Measurements from ENCODE around the gene EEF2KMT.
"Not testable (repeated sequence)": the region's sequence is repeated elsewhere in the genome, so short reads cannot be mapped to it uniquely, and the experiment has no call there.

The EEF2KMT gene

DNA sequence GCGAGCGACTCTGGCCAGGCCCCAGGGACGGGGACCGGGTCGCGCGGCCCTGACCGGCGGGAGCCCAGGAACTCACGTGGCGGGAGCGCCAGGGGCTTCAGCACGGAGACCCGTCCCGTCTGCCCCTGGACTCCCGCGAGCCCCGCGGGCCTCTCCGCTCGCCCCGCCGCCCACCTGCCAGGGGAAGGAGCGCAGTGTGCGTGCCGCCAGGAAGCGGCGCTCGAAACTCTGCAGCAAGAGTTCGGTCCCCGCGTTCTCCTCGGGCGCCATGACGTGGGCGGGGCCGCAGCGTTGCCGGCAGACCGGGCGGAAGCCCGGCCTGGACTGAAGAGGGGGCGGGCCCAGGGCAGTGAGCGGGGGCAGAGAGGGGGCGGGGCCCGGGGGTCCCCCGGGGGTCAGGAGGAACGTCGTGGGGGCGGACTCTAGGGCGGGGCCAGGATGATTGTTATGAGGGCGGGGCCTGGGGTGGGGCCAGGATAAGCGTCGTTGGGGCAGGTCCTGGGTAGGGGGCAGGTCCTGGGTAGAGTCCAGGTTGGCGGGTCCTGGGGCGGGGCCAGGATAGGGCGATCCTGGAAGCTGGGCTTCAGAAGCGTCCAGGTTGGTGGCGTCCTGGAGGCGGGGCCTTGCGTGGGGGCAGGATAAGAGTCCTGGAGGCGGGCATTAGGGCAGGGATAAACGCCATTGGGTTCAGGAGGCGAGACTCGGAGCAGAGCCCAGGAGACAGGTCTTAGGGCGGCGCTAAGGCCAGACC lies at the start of gene EEF2KMT:
Gene EEF2KMT, minus strand, starts transcription at position 326 of the 751 bp plus-strand sequence. Its CDS starts 56 bp downstream, at position 270.
- not testable (repeated sequence) for H3K9ac ChIP-seq (ENCODE audit: low read length); H3K4me1 ChIP-seq (ENCODE audit: insufficient read depth, low read length); H3K36me3 ChIP-seq (ENCODE audit: insufficient read depth, low read length); H3K9me3 ChIP-seq (ENCODE audit: low read length); H3K27me3 ChIP-seq (ENCODE audit: control insufficient read depth in 1 of 2, insufficient read depth in 2 of 2, low read length in 2 of 2)
- H3K4me3 ChIP-seq (ENCODE audit: low read depth in 1 of 2, low read length in 2 of 2) = peak within 1 kb of the TSS; percentile 54 to 55
- H3K27ac ChIP-seq (ENCODE audit: low read depth, low read length) = peak within 1 kb of the TSS; percentile 44

- H3K4me3 ChIP-seq (ENCODE audit: low read depth in 1 of 2, low read length in 2 of 2); H3K36me3 ChIP-seq (ENCODE audit: insufficient read depth, low read length); H3K27ac ChIP-seq (ENCODE audit: low read depth, low read length); H3K9me3 ChIP-seq (ENCODE audit: low read length); H3K4me1 ChIP-seq (ENCODE audit: insufficient read depth, low read length); H3K9ac ChIP-seq (ENCODE audit: low read length); H3K27me3 ChIP-seq (ENCODE audit: control insufficient read depth in 1 of 2, insufficient read depth in 2 of 2, low read length in 2 of 2): not testable (repeated sequence)
These were observed 47.0 kb upstream of the EEF2KMT start for GRCh38 chr16:5144621-5144956.

GRCh38 chr16:5143761-5144620 lies 46.4 kb upstream of the EEF2KMT start:
- H3K9ac ChIP-seq (ENCODE audit: low read length) = no peak overlapping the region
- H3K4me3 ChIP-seq (ENCODE audit: low read depth in 1 of 2, low read length in 2 of 2) = no peak overlapping the region
- no peaks in the 10 kb centered on the region for H3K9me3 ChIP-seq (ENCODE audit: low read length)
- no peaks in the 10 kb centered on the region for H3K4me1 ChIP-seq (ENCODE audit: insufficient read depth, low read length)
- H3K27ac ChIP-seq (ENCODE audit: low read depth, low read length) = no peak overlapping the region
- H3K27me3 ChIP-seq (ENCODE audit: control insufficient read depth in 1 of 2, insufficient read depth in 2 of 2, low read length in 2 of 2) = no peaks in the 10 kb centered on the region
- no peaks in the 10 kb centered on the region for H3K36me3 ChIP-seq (ENCODE audit: insufficient read depth, low read length)

GRCh38 chr16:5140151-5140550 lies 42.6 kb upstream of the EEF2KMT start:
- H3K9ac ChIP-seq (ENCODE audit: low read length); H3K9me3 ChIP-seq (ENCODE audit: low read length); H3K4me3 ChIP-seq (ENCODE audit: low read depth in 1 of 2, low read length in 2 of 2); H3K36me3 ChIP-seq (ENCODE audit: insufficient read depth, low read length); H3K27me3 ChIP-seq (ENCODE audit: control insufficient read depth in 1 of 2, insufficient read depth in 2 of 2, low read length in 2 of 2); H3K4me1 ChIP-seq (ENCODE audit: insufficient read depth, low read length); H3K27ac ChIP-seq (ENCODE audit: low read depth, low read length): not testable (repeated sequence)

- not testable (repeated sequence) for H3K27ac ChIP-seq (ENCODE audit: low read depth, low read length); H3K4me3 ChIP-seq (ENCODE audit: low read depth in 1 of 2, low read length in 2 of 2); H3K4me1 ChIP-seq (ENCODE audit: insufficient read depth, low read length); H3K36me3 ChIP-seq (ENCODE audit: insufficient read depth, low read length); H3K9ac ChIP-seq (ENCODE audit: low read length); H3K27me3 ChIP-seq (ENCODE audit: control insufficient read depth in 1 of 2, insufficient read depth in 2 of 2, low read length in 2 of 2); H3K9me3 ChIP-seq (ENCODE audit: low read length)
These were observed 37.3 kb upstream of the EEF2KMT start for GRCh38 chr16:5134739-5135452.

GRCh38 chr16:5132915-5133600 lies 35.5 kb upstream of the EEF2KMT start:
- H3K27ac ChIP-seq (ENCODE audit: low read depth, low read length); H3K4me3 ChIP-seq (ENCODE audit: low read depth in 1 of 2, low read length in 2 of 2); H3K9ac ChIP-seq (ENCODE audit: low read length); H3K27me3 ChIP-seq (ENCODE audit: control insufficient read depth in 1 of 2, insufficient read depth in 2 of 2, low read length in 2 of 2); H3K36me3 ChIP-seq (ENCODE audit: insufficient read depth, low read length); H3K4me1 ChIP-seq (ENCODE audit: insufficient read depth, low read length); H3K9me3 ChIP-seq (ENCODE audit: low read length): not testable (repeated sequence)

- not testable (repeated sequence) for H3K9ac ChIP-seq (ENCODE audit: low read length); H3K27ac ChIP-seq (ENCODE audit: low read depth, low read length); H3K4me1 ChIP-seq (ENCODE audit: insufficient read depth, low read length); H3K36me3 ChIP-seq (ENCODE audit: insufficient read depth, low read length); H3K9me3 ChIP-seq (ENCODE audit: low read length); H3K4me3 ChIP-seq (ENCODE audit: low read depth in 1 of 2, low read length in 2 of 2); H3K27me3 ChIP-seq (ENCODE audit: control insufficient read depth in 1 of 2, insufficient read depth in 2 of 2, low read length in 2 of 2)
These were observed 33.9 kb upstream of the EEF2KMT start for GRCh38 chr16:5131467-5132004.

DNA sequence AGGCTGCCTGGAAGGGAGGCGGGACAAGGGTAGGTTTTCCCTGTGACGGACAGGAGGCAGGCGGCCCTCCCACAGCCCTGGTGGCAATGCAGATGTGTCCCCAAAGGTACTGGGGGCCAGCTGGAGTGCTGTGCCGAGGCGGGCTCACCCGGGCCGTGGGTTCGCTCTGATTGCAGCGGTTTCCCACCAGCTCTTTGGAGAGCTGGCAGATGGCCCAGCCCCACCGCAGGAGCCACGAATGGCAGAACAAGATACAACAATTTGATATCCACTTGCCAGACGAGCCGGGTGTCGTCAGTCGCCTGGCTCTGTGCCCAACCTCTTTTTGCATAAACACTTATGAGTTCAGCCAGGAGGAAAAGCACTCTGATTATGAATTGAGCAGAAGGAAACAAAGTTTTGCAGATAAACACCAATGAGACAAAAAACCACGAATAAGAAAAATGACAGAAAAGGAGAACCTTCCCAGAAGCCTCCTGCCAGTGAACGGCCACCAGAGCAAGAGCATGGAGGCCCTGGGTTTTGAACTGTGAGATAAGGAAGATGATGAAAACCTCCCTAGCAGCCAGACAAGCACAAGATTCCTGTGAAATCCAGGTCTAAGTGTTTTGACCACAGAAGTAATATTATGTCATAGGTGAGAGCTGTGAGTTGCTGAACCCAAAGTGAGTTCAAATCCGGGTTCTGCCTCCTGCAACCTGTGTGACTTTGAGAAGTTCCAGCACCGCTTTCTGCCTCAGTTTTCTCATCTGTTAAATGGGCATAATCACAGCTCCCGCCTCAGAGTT lies 19.9 kb upstream of the EEF2KMT start:
- peak overlapping the region in 1 of 2 donors; percentile 8 for H3K4me3 ChIP-seq (ENCODE audit: low read depth in 1 of 2, low read length in 2 of 2)
- H3K9ac ChIP-seq (ENCODE audit: low read length); H3K27ac ChIP-seq (ENCODE audit: low read depth, low read length); H3K27me3 ChIP-seq (ENCODE audit: control insufficient read depth in 1 of 2, insufficient read depth in 2 of 2, low read length in 2 of 2); H3K9me3 ChIP-seq (ENCODE audit: low read length); H3K4me1 ChIP-seq (ENCODE audit: insufficient read depth, low read length); H3K36me3 ChIP-seq (ENCODE audit: insufficient read depth, low read length): not testable (repeated sequence)

DNA sequence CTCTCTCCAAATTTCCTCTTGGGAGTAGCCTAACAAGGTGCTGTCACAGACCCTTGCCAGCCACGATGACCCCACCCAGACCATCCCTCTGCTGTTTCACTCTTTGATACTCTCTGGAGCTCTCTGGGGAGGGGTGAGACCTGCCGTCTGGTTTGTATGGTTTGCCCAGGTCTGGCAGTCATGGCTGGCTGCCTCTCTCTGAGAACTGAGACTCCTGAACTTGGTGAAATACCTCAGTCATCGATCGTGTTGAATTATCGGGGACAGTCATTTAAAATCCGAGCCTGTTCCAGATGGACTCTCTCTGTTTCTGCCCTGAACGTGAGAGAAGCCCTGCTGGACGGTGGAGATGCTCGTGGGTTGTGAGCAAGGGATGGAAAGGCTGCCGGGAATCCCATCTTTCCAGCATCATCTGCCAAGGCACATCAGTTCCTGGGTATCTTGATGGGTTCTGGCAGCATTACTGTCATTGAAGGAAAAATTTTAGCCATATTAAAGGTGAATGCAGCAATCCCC lies 19.2 kb upstream of the EEF2KMT start:
- not testable (repeated sequence) for H3K27me3 ChIP-seq (ENCODE audit: control insufficient read depth in 1 of 2, insufficient read depth in 2 of 2, low read length in 2 of 2); H3K9me3 ChIP-seq (ENCODE audit: low read length); H3K36me3 ChIP-seq (ENCODE audit: insufficient read depth, low read length); H3K27ac ChIP-seq (ENCODE audit: low read depth, low read length); H3K4me1 ChIP-seq (ENCODE audit: insufficient read depth, low read length); H3K9ac ChIP-seq (ENCODE audit: low read length)
- H3K4me3 ChIP-seq (ENCODE audit: low read depth in 1 of 2, low read length in 2 of 2) = peak overlapping the region in 1 of 2 donors; percentile 8

DNA sequence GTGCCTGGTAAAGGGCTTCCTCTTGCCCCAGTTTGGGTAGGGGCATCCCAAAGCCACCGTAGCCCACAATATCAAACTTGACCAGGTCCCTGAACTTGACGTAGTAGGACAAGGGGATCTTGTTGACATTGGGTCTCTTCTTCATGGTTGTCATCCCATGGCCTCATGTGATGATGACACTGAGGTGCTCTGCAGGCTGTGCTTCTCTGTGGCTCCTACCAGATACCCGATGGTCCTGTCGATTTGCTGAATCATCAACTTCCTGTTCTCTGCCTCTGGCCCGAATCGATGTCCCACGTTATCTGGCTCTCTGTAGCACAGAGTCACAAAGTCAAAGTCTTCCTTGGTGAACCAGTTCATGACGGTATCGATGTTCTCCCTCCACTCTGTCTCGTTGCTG lies 13.3 kb upstream of the EEF2KMT start:
- not testable (repeated sequence) for H3K36me3 ChIP-seq (ENCODE audit: insufficient read depth, low read length); H3K9ac ChIP-seq (ENCODE audit: low read length); H3K4me1 ChIP-seq (ENCODE audit: insufficient read depth, low read length); H3K9me3 ChIP-seq (ENCODE audit: low read length); H3K27ac ChIP-seq (ENCODE audit: low read depth, low read length); H3K27me3 ChIP-seq (ENCODE audit: control insufficient read depth in 1 of 2, insufficient read depth in 2 of 2, low read length in 2 of 2); H3K4me3 ChIP-seq (ENCODE audit: low read depth in 1 of 2, low read length in 2 of 2)
